Measurements from ENCODE around the gene PHACTR2. TPM values are rescaled to one million over a fixed set of nuclear protein-coding genes. Genes with fewer than 3 reads are reported as not detected.
"Not testable (repeated sequence)": the region's sequence is repeated elsewhere in the genome, so short reads cannot be mapped to it uniquely, and the experiment has no call there.

The PHACTR2 gene
- total RNA-seq, 1 experiment from 2014 or later = 10.2 TPM

- no peak for DNase-seq (ENCODE audit: low spot score)
Measured at GRCh38 chr6:143857651-143858050, 179.9 kb downstream of the PHACTR2 start.

- no peak for DNase-seq (ENCODE audit: low spot score)
Measured at GRCh38 chr6:143859891-143860660, 182.3 kb downstream of the PHACTR2 start.

GRCh38 chr6:143863771-143864170, 186.0 kb downstream of the PHACTR2 start:
- no peak for DNase-seq (ENCODE audit: low spot score)

- no peak for DNase-seq (ENCODE audit: low spot score)
Measured at GRCh38 chr6:143864234-143864633, 186.5 kb downstream of the PHACTR2 start, which contains the start of gene ZC2HC1B. Gene ZC2HC1B (plus strand): TSS chr6:143864474. CDS start chr6:143864540, 66 bp downstream.

GRCh38 chr6:143867236-143867635, 189.5 kb downstream of the PHACTR2 start:
- no peak for DNase-seq (ENCODE audit: low spot score)

- not testable (repeated sequence) for DNase-seq (ENCODE audit: low spot score)
Measured at GRCh38 chr6:143868808-143869207, 191.0 kb downstream of the PHACTR2 start.

GRCh38 chr6:143871202-143871730, 193.5 kb downstream of the PHACTR2 start:
- not testable (repeated sequence) for DNase-seq (ENCODE audit: low spot score)

GRCh38 chr6:143872201-143872600, 194.4 kb downstream of the PHACTR2 start:
- DNase-seq (ENCODE audit: low spot score) = no peak

GRCh38 chr6:143873600-143873999, 195.8 kb downstream of the PHACTR2 start:
- DNase-seq (ENCODE audit: low spot score) = not testable (repeated sequence)

- DNase-seq (ENCODE audit: low spot score) = not testable (repeated sequence)
Measured at GRCh38 chr6:143874503-143874902, 196.7 kb downstream of the PHACTR2 start.

- DNase-seq (ENCODE audit: low spot score) = no peak
Measured at GRCh38 chr6:143877584-143878271, 200.0 kb downstream of the PHACTR2 start.

GRCh38 chr6:143878272-143878760, 200.6 kb downstream of the PHACTR2 start:
- peak; percentile 33 for DNase-seq (ENCODE audit: low spot score)

- DNase-seq (ENCODE audit: low spot score) = no peak
Measured at GRCh38 chr6:143880412-143880811, 202.6 kb downstream of the PHACTR2 start.

Small RNA genes lying within 50 kb of the gene (small RNA-seq; reads per million reads assigned to genes)
- gene ZC2HC1B = not detected

Other genes starting within 250 kb of the PHACTR2 start
- 4.1 and 4.2 TPM in 2 replicates for gene ADAT2, start 227.3 kb upstream of the PHACTR2 start, total RNA-seq (2014; rRNA removed; shearing (Covaris generic))
- gene PEX3, start 227.2 kb upstream of the PHACTR2 start, total RNA-seq (2014; rRNA removed; shearing (Covaris generic)) = 10.5 and 17.0 TPM in 2 replicates
- gene FUCA2, start 166.2 kb upstream of the PHACTR2 start, total RNA-seq (2014; rRNA removed; shearing (Covaris generic)) = 44.7 and 53.8 TPM in 2 replicates
- 11.2 and 11.8 TPM in 2 replicates for gene LTV1, start 165.4 kb downstream of the PHACTR2 start, total RNA-seq (2014; rRNA removed; shearing (Covaris generic))
- not detected in 2 replicates for gene ZC2HC1B, start 186.5 kb downstream of the PHACTR2 start, total RNA-seq (2014; rRNA removed; shearing (Covaris generic))

Measured in HT-29 (cell line).